ENCODE data around the gene LSM14B.

DNA sequence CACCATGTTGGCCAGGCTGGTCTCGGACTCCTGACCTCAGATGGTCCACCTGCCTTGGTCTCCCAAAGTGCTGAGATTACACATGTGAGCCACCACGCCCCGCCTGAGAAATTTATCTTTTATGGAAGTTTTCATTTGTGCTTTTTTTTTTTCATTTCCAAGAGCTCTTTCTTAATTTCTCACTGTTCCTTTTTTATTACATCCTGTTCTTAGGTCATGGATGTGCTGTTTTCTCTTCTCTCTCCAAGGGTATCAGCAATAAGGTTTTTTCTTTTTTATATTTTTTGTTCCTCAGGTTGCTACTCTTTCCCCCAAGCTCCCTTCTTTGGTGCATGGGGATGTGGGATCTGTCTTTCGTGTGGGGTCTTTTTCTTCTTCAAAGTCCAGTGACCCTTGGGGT is 21.2 kb upstream of the LSM14B start:
- TF ChIP-seq POLR2AphosphoS5 (IDR thresholded peaks at IDR 0.05; ENCODE audit: borderline replicate concordance, low read depth, low read length) (no peak), EZH2 (IDR thresholded peaks at IDR 0.05) (no peak)

Measured in SK-N-MC (cell line).